Gastroesophageal sphincter (tissue), 3 donors: Measurements from ENCODE around the gene PLCD4.

Experiments
- EP300 ChIP-seq: sonication (generic); formaldehyde crosslinking; IDR thresholded peaks from one replicate; pipeline ENCODE4 v1.6.1; 2017; ENCODE audit warnings: antibody characterized with exemption, mild to moderate bottlenecking
- TF ChIP-seq, protein P1 (sequence below), 4 experiments: fragments of 200-600 bp in 2 of 4; fragments of 450-650 bp in 2 of 4; sonication (generic) in 1 of 4; IDR thresholded peaks; one replicate each; pipeline ENCODE4 v1.5.1; 2017 to 2019; ENCODE audit warnings: antibody characterized with exemption in 4 of 4, mild to moderate bottlenecking in 2 of 4, moderate library complexity in 2 of 4

DNA sequence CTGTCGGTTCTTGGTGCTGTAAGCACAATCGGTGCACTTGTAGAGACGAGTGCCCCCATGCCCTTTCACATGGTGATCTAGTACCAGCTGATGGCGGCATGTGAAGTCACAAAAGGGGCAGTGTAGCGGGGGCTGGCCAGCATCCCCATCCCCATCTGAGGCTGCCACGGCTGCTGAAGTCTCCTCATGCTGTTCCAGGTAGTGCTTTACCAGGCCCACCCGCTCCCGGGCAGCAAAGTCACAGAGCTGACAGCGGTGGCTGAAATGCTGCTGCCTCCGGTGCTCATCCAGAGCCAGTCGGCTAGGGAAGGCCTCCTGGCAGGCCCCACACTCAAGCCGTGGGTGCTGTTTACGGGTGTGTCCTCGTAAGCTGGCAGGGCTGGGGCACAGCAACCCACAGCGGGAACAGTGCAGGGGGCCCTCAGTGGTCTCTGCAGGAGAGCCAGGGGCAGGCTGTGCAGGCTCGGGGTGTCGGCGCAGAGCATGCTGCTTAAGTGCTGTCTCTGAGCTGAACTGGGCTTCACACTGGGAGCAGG, 34.5 kb downstream of the PLCD4 start:
- TF ChIP-seq, protein P1, sequence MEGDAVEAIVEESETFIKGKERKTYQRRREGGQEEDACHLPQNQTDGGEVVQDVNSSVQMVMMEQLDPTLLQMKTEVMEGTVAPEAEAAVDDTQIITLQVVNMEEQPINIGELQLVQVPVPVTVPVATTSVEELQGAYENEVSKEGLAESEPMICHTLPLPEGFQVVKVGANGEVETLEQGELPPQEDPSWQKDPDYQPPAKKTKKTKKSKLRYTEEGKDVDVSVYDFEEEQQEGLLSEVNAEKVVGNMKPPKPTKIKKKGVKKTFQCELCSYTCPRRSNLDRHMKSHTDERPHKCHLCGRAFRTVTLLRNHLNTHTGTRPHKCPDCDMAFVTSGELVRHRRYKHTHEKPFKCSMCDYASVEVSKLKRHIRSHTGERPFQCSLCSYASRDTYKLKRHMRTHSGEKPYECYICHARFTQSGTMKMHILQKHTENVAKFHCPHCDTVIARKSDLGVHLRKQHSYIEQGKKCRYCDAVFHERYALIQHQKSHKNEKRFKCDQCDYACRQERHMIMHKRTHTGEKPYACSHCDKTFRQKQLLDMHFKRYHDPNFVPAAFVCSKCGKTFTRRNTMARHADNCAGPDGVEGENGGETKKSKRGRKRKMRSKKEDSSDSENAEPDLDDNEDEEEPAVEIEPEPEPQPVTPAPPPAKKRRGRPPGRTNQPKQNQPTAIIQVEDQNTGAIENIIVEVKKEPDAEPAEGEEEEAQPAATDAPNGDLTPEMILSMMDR (IDR thresholded peaks at IDR 0.05) = no peak
- no peak for TF ChIP-seq EP300
